ENCODE results near the gene KLK11. TPM values are rescaled to one million over a fixed set of nuclear protein-coding genes. Genes with fewer than 3 reads are reported as not detected.

KLK11 gene
- total RNA-seq, 4 donors from 2014 or later: not detected

Other genes with a start within 250 kb of the KLK11 start
- not detected for gene ACP4, start 236.2 kb downstream of the KLK11 start, total RNA-seq
- gene KLK1, start 202.8 kb downstream of the KLK11 start, total RNA-seq: under 1 TPM in 1 of 4 donors, not detected in 3; 0.68 TPM
- gene KLK15, start 193.0 kb downstream of the KLK11 start, total RNA-seq: not detected
- gene KLK3, start 171.7 kb downstream of the KLK11 start, total RNA-seq: not detected
- under 1 TPM in 1 of 4 donors, not detected in 3; 0.44 TPM for gene KLK2, start 153.2 kb downstream of the KLK11 start, total RNA-seq
- gene KLK4, start 115.2 kb downstream of the KLK11 start, total RNA-seq: not detected
- gene KLK5, start 73.6 kb downstream of the KLK11 start, total RNA-seq: not detected
- not detected for gene KLK6, start 57.0 kb downstream of the KLK11 start, total RNA-seq
- 1 to 10 TPM in 1 of 4 donors, not detected in 3; 1.5 TPM for gene KLK7, start 42.7 kb downstream of the KLK11 start, total RNA-seq
- not detected for gene KLK8, start 25.0 kb downstream of the KLK11 start, total RNA-seq
- gene KLK10, start 6.9 kb downstream of the KLK11 start, total RNA-seq: 1 to 10 TPM in 1 of 4 donors, not detected in 3; 1.0 TPM
- gene KLK12, start 8.4 kb upstream of the KLK11 start, total RNA-seq: not detected
- gene KLK13, start 38.5 kb upstream of the KLK11 start, total RNA-seq: not detected
- gene KLK14, start 56.3 kb upstream of the KLK11 start, total RNA-seq: not detected
- 1 to 10 TPM; 2.8 to 8.5 (median 4.6) TPM for gene CTU1, start 81.8 kb upstream of the KLK11 start, total RNA-seq
- 10 to 100 TPM in 2 of 4 donors, 1 to 10 TPM in 2; 5.5 to 34.7 (median 11.3) TPM for gene SIGLEC9, start 98.3 kb upstream of the KLK11 start, total RNA-seq
- gene SIGLEC7, start 115.7 kb upstream of the KLK11 start, total RNA-seq: 10 to 100 TPM in 1 of 4 donors, 1 to 10 TPM in 2, under 1 TPM in 1; 0.57 to 13.4 (median 4.2) TPM
- gene CD33, start 198.5 kb upstream of the KLK11 start, total RNA-seq: 10 to 100 TPM in 3 of 4 donors, 1 to 10 TPM in 1; 4.7 to 32.1 (median 13.0) TPM
- gene SIGLECL1, start 224.5 kb upstream of the KLK11 start, total RNA-seq: not detected

Data from subcutaneous adipose tissue (tissue), 4 donors.